Endodermal cell (in vitro differentiated cells): ENCODE results near the gene PANK3. TPM values are rescaled to one million over a fixed set of nuclear protein-coding genes. Genes with fewer than 3 reads are reported as not detected.
A peak's percentile ranks its signal among the peaks of the same experiment; 100 is the strongest.

Experiments
- DNase-seq: peaks from one replicate; pipeline ENCODE4 v3.0.0-alpha.2; 2017
- H3K27ac ChIP-seq: 2 replicates; pipeline ENCODE4 v1.5.1; 2013; ENCODE audit warnings: mild to moderate bottlenecking, low read depth, low read length, moderate library complexity
- H3K27me3 ChIP-seq: 2 replicates; pipeline ENCODE4 v1.6.1; 2013; ENCODE audit warnings: mild to moderate bottlenecking, low read length, moderate library complexity; ENCODE audit not compliant: insufficient read depth, control insufficient read depth, poor library complexity, severe bottlenecking
- H3K36me3 ChIP-seq: 2 replicates; pipeline ENCODE4 v1.7.0; 2013; ENCODE audit warnings: mild to moderate bottlenecking, low read length, moderate library complexity; ENCODE audit not compliant: control insufficient read depth, insufficient read depth
- H3K4me1 ChIP-seq: one replicate; pipeline ENCODE4 v1.7.0; 2013; ENCODE audit warnings: low read length; ENCODE audit not compliant: control insufficient read depth, insufficient read depth
- H3K4me3 ChIP-seq: 2 replicates; pipeline ENCODE4 v1.5.1; 2013; ENCODE audit warnings: mild to moderate bottlenecking, low read length, moderate library complexity
- H3K9ac ChIP-seq: 2 replicates; pipeline ENCODE4 v1.6.1; 2013; ENCODE audit warnings: mild to moderate bottlenecking, low read length, moderate library complexity; ENCODE audit not compliant: poor library complexity, severe bottlenecking; ENCODE audit errors: extremely low read depth
- H3K9me3 ChIP-seq: 2 replicates; pipeline ENCODE4 v1.6.1; 2013; ENCODE audit warnings: mild to moderate bottlenecking, low read length, moderate library complexity; ENCODE audit not compliant: control insufficient read depth
- H3K27ac Mint-ChIP-seq: 2 replicates; pipeline ENCODE4 v1.8.0; 2020; ENCODE audit warnings: mixed read lengths
- H3K27me3 Mint-ChIP-seq: 2 replicates; pipeline ENCODE4 v1.8.0; 2021; ENCODE audit warnings: mild to moderate bottlenecking, mixed read lengths; ENCODE audit not compliant: insufficient read depth
- H3K36me3 Mint-ChIP-seq: 2 replicates; pipeline ENCODE4 v1.8.0; 2020; ENCODE audit warnings: low read depth, mixed read lengths
- H3K4me1 Mint-ChIP-seq: 2 replicates; pipeline ENCODE4 v1.8.0; 2020; ENCODE audit warnings: mixed read lengths
- H3K4me3 Mint-ChIP-seq: 2 replicates; pipeline ENCODE4 v1.8.0; 2020; ENCODE audit warnings: mild to moderate bottlenecking, moderate library complexity, mixed read lengths
- H3K9me3 Mint-ChIP-seq: 2 replicates; pipeline ENCODE4 v1.8.0; 2020; ENCODE audit warnings: mild to moderate bottlenecking, mixed read lengths
- CTCF ChIP-seq: fragments of 200-600 bp; sonication (generic); conservative IDR thresholded peaks from 2 replicates; pipeline ENCODE4 v1.5.0; 2021; ENCODE audit warnings: antibody characterized with exemption, mild to moderate bottlenecking
- WGBS, 2 experiments: methylation state at CpG; one replicate each; pipeline versions ENCODE4 v1.1.5 to v1.1.7; 2013; ENCODE audit warnings: missing lambda C conversion rate in 2 of 2, mixed read lengths in 1 of 2; ENCODE audit not compliant: insufficient coverage in 1 of 2, insufficient read length in 1 of 2; 5-methylcytosine and 5-hydroxymethylcytosine counted together
- total RNA-seq, 2 donors: library from RNA; stranded (reverse); fragmentation: NEBNext Ultra II Directional in 1 of 2; extraction: Animal tissue kit (Norgen Biotek cat#: 25700) in 1 of 2; gene quantifications; 2 replicates in 1 of 2; 3 replicates in 1 of 2; pipeline ENCODE4 v1.2.1, GENCODE V29; 2021

PANK3 gene
- total RNA-seq, 2 donors from 2014 or later, result 101 to 111 TPM

GRCh38 chr5:168609806-168610482 lies 30.8 kb upstream of the PANK3 start:
- Mint-ChIP-seq H3K4me1 (no peaks in the 10 kb centered on the region), H3K27me3 (peaks cover 3% of the 10 kb centered on the region), H3K9me3 (no peaks in the 10 kb centered on the region), H3K27ac (no peak overlapping the region), H3K36me3 (no peaks in the 10 kb centered on the region), H3K4me3 (no peak overlapping the region)
- no peak for DNase-seq
- Histone ChIP-seq H3K4me3 (no peak overlapping the region), H3K27ac (no peak overlapping the region), H3K36me3 (no peaks in the 10 kb centered on the region), H3K9ac (no peak overlapping the region), H3K9me3 (no peaks in the 10 kb centered on the region), H3K27me3 (no peaks in the 10 kb centered on the region), H3K4me1 (no peaks in the 10 kb centered on the region)
- 83 to 94% methylated on average over 2 to 3 of the region's 3 CpGs for WGBS, 2 experiments
- no peak for TF ChIP-seq CTCF

- Histone ChIP-seq H3K36me3 (no peaks in the 10 kb centered on the region), H3K4me1 (no peaks in the 10 kb centered on the region), H3K27ac (no peak overlapping the region), H3K9ac (no peak overlapping the region), H3K4me3 (no peak overlapping the region), H3K27me3 (no peaks in the 10 kb centered on the region), H3K9me3 (no peaks in the 10 kb centered on the region)
- TF ChIP-seq CTCF, result no peak
- 83 to 100% methylated on average over 2 of the region's 2 CpGs for WGBS, 2 experiments
- Mint-ChIP-seq H3K36me3 (no peaks in the 10 kb centered on the region), H3K4me1 (no peaks in the 10 kb centered on the region), H3K27ac (no peak overlapping the region), H3K9me3 (no peaks in the 10 kb centered on the region), H3K4me3 (no peak overlapping the region), H3K27me3 (no peaks in the 10 kb centered on the region)
- DNase-seq, result peak; percentile 33
These were observed 29.7 kb upstream of the PANK3 start for GRCh38 chr5:168608821-168609220.

GRCh38 chr5:168608386-168608785 lies 29.2 kb upstream of the PANK3 start:
- Mint-ChIP-seq H3K4me3 (no peak overlapping the region), H3K27me3 (no peaks in the 10 kb centered on the region), H3K36me3 (no peaks in the 10 kb centered on the region), H3K27ac (no peak overlapping the region), H3K9me3 (no peaks in the 10 kb centered on the region), H3K4me1 (no peaks in the 10 kb centered on the region)
- WGBS, 2 experiments, result 89 to 95% methylated on average over 3 to 6 of the region's 6 CpGs
- H3K9me3 ChIP-seq, result no peaks in the 10 kb centered on the region
- TF ChIP-seq CTCF, result no peak
- H3K9ac ChIP-seq, result no peak overlapping the region
- no peaks in the 10 kb centered on the region for H3K27me3 ChIP-seq
- H3K36me3 ChIP-seq, result no peaks in the 10 kb centered on the region
- H3K4me1 ChIP-seq, result no peaks in the 10 kb centered on the region
- DNase-seq, result peak; percentile 17
- no peak overlapping the region for H3K4me3 ChIP-seq
- no peak overlapping the region for H3K27ac ChIP-seq
